HK-2 (cell line): Measurements from ENCODE around the gene PRPSAP1.
"Not testable (repeated sequence)": the region's sequence is repeated elsewhere in the genome, so short reads cannot be mapped to it uniquely, and the experiment has no call there.

Experiments
- DNase-seq: peaks from one replicate; pipeline ENCODE4 v3.0.0-alpha.2; 2018; ENCODE audit not compliant: unreplicated experiment

PRPSAP1 gene

GRCh38 chr17:76360461-76360860 lies 6.7 kb upstream of the PRPSAP1 start:
- no peak for DNase-seq

GRCh38 chr17:76359776-76360175 lies 6.1 kb upstream of the PRPSAP1 start:
- not testable (repeated sequence) for DNase-seq

- no peak for DNase-seq
Observed at GRCh38 chr17:76359375-76359774, 5.7 kb upstream of the PRPSAP1 start.

- no peak for DNase-seq
Observed at GRCh38 chr17:76357597-76358158, 4.0 kb upstream of the PRPSAP1 start.

- DNase-seq, result no peak
Observed at GRCh38 chr17:76356803-76357456, 3.2 kb upstream of the PRPSAP1 start.

- DNase-seq, result no peak
Observed at GRCh38 chr17:76354747-76355310, 1.1 kb upstream of the PRPSAP1 start.

- DNase-seq, result no peak
Observed at GRCh38 chr17:76354317-76354729, 607 bp upstream of the PRPSAP1 start.

- DNase-seq, result no peak
Observed at GRCh38 chr17:76353004-76353598, 615 bp downstream of the PRPSAP1 start.

GRCh38 chr17:76351526-76352071 lies 2.1 kb downstream of the PRPSAP1 start:
- DNase-seq, result no peak

- DNase-seq, result no peak
Observed at GRCh38 chr17:76350463-76350862, 3.3 kb downstream of the PRPSAP1 start.

- DNase-seq, result not testable (repeated sequence)
Observed at GRCh38 chr17:76346936-76347335, 6.8 kb downstream of the PRPSAP1 start.

GRCh38 chr17:76345377-76345974 lies 8.2 kb downstream of the PRPSAP1 start:
- DNase-seq, result no peak

GRCh38 chr17:76343106-76343505 lies 10.6 kb downstream of the PRPSAP1 start:
- no peak for DNase-seq

GRCh38 chr17:76341301-76341700 lies 12.4 kb downstream of the PRPSAP1 start:
- DNase-seq, result no peak

- no peak for DNase-seq
Observed at GRCh38 chr17:76337413-76337777, 16.3 kb downstream of the PRPSAP1 start.

GRCh38 chr17:76336756-76337412 lies 16.8 kb downstream of the PRPSAP1 start:
- no peak for DNase-seq

GRCh38 chr17:76335716-76336381 lies 17.9 kb downstream of the PRPSAP1 start:
- no peak for DNase-seq

- DNase-seq, result no peak
Observed at GRCh38 chr17:76333673-76334505, 19.8 kb downstream of the PRPSAP1 start.

GRCh38 chr17:76331083-76331482 lies 22.6 kb downstream of the PRPSAP1 start:
- no peak for DNase-seq

GRCh38 chr17:76329664-76330063 lies 24.1 kb downstream of the PRPSAP1 start:
- DNase-seq, result no peak
